H9 (cell line): ENCODE data around the gene RNU6-1. TPM values are rescaled to one million over a fixed set of nuclear protein-coding genes. Genes with fewer than 3 reads are reported as not detected.

Source experiments
- DNase-seq: peaks from one replicate; pipeline ENCODE4 v3.0.0-alpha.2; 2017
- H2AFZ ChIP-seq: one replicate; pipeline ENCODE4 v1.6.1; 2013; ENCODE audit warnings: mild to moderate bottlenecking, low read length, control low read depth, moderate library complexity
- H2AK5ac ChIP-seq: 2 replicates; pipeline ENCODE4 v1.6.1; 2013; ENCODE audit warnings: low read length, control low read depth, mixed read lengths; ENCODE audit not compliant: insufficient read length
- H2BK120ac ChIP-seq: one replicate; pipeline ENCODE4 v1.6.1; 2013; ENCODE audit warnings: low read depth, mild to moderate bottlenecking, low read length, control low read depth, inconsistent platforms; ENCODE audit not compliant: poor library complexity, severe bottlenecking
- H2BK12ac ChIP-seq: 2 replicates; pipeline ENCODE4 v1.6.1; 2013; ENCODE audit warnings: low read length, control low read depth, mixed read lengths, low read depth; ENCODE audit not compliant: insufficient read length
- H2BK15ac ChIP-seq: 2 replicates; pipeline ENCODE4 v1.6.1; 2013; ENCODE audit warnings: low read depth, low read length, control low read depth
- H2BK20ac ChIP-seq: one replicate; pipeline ENCODE4 v1.6.1; 2013; ENCODE audit warnings: low read depth, mild to moderate bottlenecking, low read length, control low read depth, inconsistent platforms; ENCODE audit not compliant: poor library complexity, severe bottlenecking
- H2BK5ac ChIP-seq: 2 replicates; pipeline ENCODE4 v1.6.1; 2013; ENCODE audit warnings: low read length, control low read depth, mixed read lengths; ENCODE audit not compliant: insufficient read length
- H3K14ac ChIP-seq: 2 replicates; pipeline ENCODE4 v1.6.1; 2013; ENCODE audit warnings: low read length, control low read depth; ENCODE audit not compliant: insufficient read depth
- H3K18ac ChIP-seq: 2 replicates; pipeline ENCODE4 v1.6.1; 2013; ENCODE audit warnings: low read depth, mild to moderate bottlenecking, mixed read lengths, low read length, control low read depth; ENCODE audit not compliant: insufficient read length
- H3K23ac ChIP-seq: 2 replicates; pipeline ENCODE4 v1.6.1; 2013; ENCODE audit warnings: low read length, control low read depth, mixed read lengths, low read depth; ENCODE audit not compliant: insufficient read length
- H3K23me2 ChIP-seq: 2 replicates; pipeline ENCODE4 v1.6.1; 2013; ENCODE audit warnings: low read depth, mild to moderate bottlenecking, mixed read lengths, low read length, control low read depth; ENCODE audit not compliant: insufficient read length, poor library complexity, severe bottlenecking
- H3K27ac ChIP-seq: 2 replicates; pipeline ENCODE4 v1.5.1; 2013; ENCODE audit warnings: low read length, control low read depth, mixed read lengths, low read depth; ENCODE audit not compliant: insufficient read length
- H3K27me3 ChIP-seq: 2 replicates; pipeline ENCODE4 v1.6.1; 2013; ENCODE audit warnings: low read length, control low read depth, inconsistent platforms; ENCODE audit not compliant: insufficient read depth
- H3K4ac ChIP-seq: 2 replicates; pipeline ENCODE4 v1.6.1; 2013; ENCODE audit warnings: low read depth, mild to moderate bottlenecking, control low read depth, inconsistent platforms, low read length, moderate library complexity
- H3K4me1 ChIP-seq: 2 replicates; pipeline ENCODE4 v1.6.1; 2013; ENCODE audit warnings: low read length, control low read depth, inconsistent platforms; ENCODE audit not compliant: insufficient read depth
- H3K4me2 ChIP-seq: 2 replicates; pipeline ENCODE4 v1.6.1; 2013; ENCODE audit warnings: low read length, control low read depth, mixed read lengths; ENCODE audit not compliant: insufficient read length, insufficient read depth
- H3K56ac ChIP-seq: 2 replicates; pipeline ENCODE4 v1.6.1; 2013; ENCODE audit warnings: low read depth, mild to moderate bottlenecking, mixed read lengths, low read length, control low read depth; ENCODE audit not compliant: insufficient read length
- H3K79me1 ChIP-seq: 2 replicates; pipeline ENCODE4 v1.6.1; 2013; ENCODE audit warnings: low read depth, mild to moderate bottlenecking, moderate library complexity, low read length, control low read depth, inconsistent platforms; ENCODE audit not compliant: insufficient read depth, poor library complexity, severe bottlenecking
- H3K79me2 ChIP-seq: 2 replicates; pipeline ENCODE4 v1.6.1; 2013; ENCODE audit warnings: low read length, control low read depth, inconsistent platforms; ENCODE audit not compliant: insufficient read depth
- H3K9ac ChIP-seq: 2 replicates; pipeline ENCODE4 v1.6.1; 2013; ENCODE audit warnings: low read length, control low read depth, mixed read lengths; ENCODE audit not compliant: insufficient read length; ENCODE audit errors: extremely low read depth
- H3K9me3 ChIP-seq: one replicate; pipeline ENCODE4 v1.6.1; 2013; ENCODE audit warnings: low read depth, low read length, inconsistent platforms; ENCODE audit not compliant: control insufficient read depth
- H3T11ph ChIP-seq: one replicate; pipeline ENCODE4 v1.6.1; 2013; ENCODE audit warnings: mild to moderate bottlenecking, low read length, control low read depth, inconsistent platforms
- H4K20me1 ChIP-seq: one replicate; pipeline ENCODE4 v1.6.1; 2013; ENCODE audit not compliant: control insufficient read depth, insufficient read length, insufficient read depth
- H4K5ac ChIP-seq: 2 replicates; pipeline ENCODE4 v1.6.1; 2013; ENCODE audit warnings: low read depth, mild to moderate bottlenecking, mixed read lengths, low read length, control low read depth; ENCODE audit not compliant: insufficient read length
- H4K8ac ChIP-seq: replicated peaks from 2 replicates; pipeline ENCODE4 v1.6.1; 2013; ENCODE audit warnings: low read length, control low read depth, mixed read lengths, low read depth; ENCODE audit not compliant: insufficient read length
- H4K91ac ChIP-seq: 2 replicates; pipeline ENCODE4 v1.6.1; 2013; ENCODE audit warnings: low read depth, mild to moderate bottlenecking, moderate library complexity, mixed read lengths, low read length, control low read depth; ENCODE audit not compliant: insufficient read length
- H3K27ac Mint-ChIP-seq, 3 experiments: 2 replicates in 2 of 3; 3 replicates in 1 of 3; pipeline ENCODE4 v1.8.0; 2020 to 2021; ENCODE audit warnings: mixed read lengths in 3 of 3, mild to moderate bottlenecking in 1 of 3, moderate library complexity in 1 of 3
- H3K27me3 Mint-ChIP-seq: 2 replicates; pipeline ENCODE4 v1.8.0; 2021; ENCODE audit warnings: low read depth, mild to moderate bottlenecking, moderate library complexity, mixed read lengths
- H3K36me3 Mint-ChIP-seq, 3 experiments: 2 replicates in 2 of 3; 3 replicates in 1 of 3; pipeline ENCODE4 v1.8.0; 2020 to 2021; ENCODE audit warnings: low read depth in 3 of 3, mixed read lengths in 3 of 3; ENCODE audit not compliant: insufficient read depth in 1 of 3
- H3K4me1 Mint-ChIP-seq, 2 experiments: 2 replicates each; pipeline ENCODE4 v1.8.0; 2020; ENCODE audit warnings: mixed read lengths in 2 of 2
- H3K4me3 Mint-ChIP-seq, 2 experiments: 2 replicates in 1 of 2; 3 replicates in 1 of 2; pipeline ENCODE4 v1.8.0; 2020 to 2021; ENCODE audit warnings: mild to moderate bottlenecking in 2 of 2, mixed read lengths in 2 of 2, moderate library complexity in 1 of 2
- H3K9me3 Mint-ChIP-seq, 2 experiments: 2 replicates in 1 of 2; 3 replicates in 1 of 2; pipeline ENCODE4 v1.8.0; 2020; ENCODE audit warnings: mild to moderate bottlenecking in 2 of 2, mixed read lengths in 2 of 2, moderate library complexity in 1 of 2
- WGBS: extraction: QIAGEN DNeasy Blood & Tissue Kit; methylation state at CpG from one replicate; pipeline ENCODE4 v1.1.7; 2013; ENCODE audit warnings: missing lambda C conversion rate, low lambda C conversion rate, mixed read lengths; ENCODE audit not compliant: insufficient read length; ENCODE audit errors: extremely low coverage; 5-methylcytosine and 5-hydroxymethylcytosine counted together
- total RNA-seq: library from RNA; stranded (reverse); gene quantifications from 2 replicates; pipeline ENCODE4 v1.2.1, GENCODE V29; 2021
- TF ChIP-seq, protein P1 (sequence below): fragments of 200-600 bp; sonication (generic); conservative IDR thresholded peaks from 3 replicates; pipeline ENCODE4 v1.8.0; 2021; ENCODE audit warnings: antibody characterized with exemption, mild to moderate bottlenecking

The RNU6-1 gene
- total RNA-seq, 1 experiment from 2014 or later = not detected

DNA sequence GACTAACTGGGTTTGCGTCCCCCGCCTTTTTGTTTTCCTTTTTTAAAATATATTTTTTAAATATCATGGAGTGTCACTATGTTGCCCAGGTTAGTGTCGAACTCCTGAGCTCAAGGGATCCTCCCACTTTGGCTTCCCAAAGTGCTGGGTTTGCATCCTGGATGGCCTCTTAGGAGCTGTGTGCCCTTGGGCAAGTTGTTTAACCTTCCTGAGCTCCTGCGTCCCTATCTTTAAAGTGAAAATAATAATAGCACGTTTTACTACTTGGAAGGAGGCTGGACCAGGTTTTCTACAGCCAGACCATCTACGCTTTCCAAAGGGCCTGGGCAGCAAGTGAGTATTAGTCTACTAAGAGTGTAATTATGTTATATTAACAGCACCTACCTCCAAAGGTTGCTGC, 44.2 kb upstream of the RNU6-1 start:
- no peak overlapping the region for H2BK12ac ChIP-seq
- H3K9me3 Mint-ChIP-seq = no peaks in the 10 kb centered on the region; a peak in 1 of 5 replicates
- H3K36me3 Mint-ChIP-seq = no peaks in the 10 kb centered on the region
- no peak overlapping the region for H4K5ac ChIP-seq
- no peak overlapping the region for H3K9ac ChIP-seq
- no peaks in the 10 kb centered on the region for H3K9me3 ChIP-seq
- H2BK5ac ChIP-seq = no peak overlapping the region
- no peak overlapping the region for H2BK15ac ChIP-seq
- H3K27ac Mint-ChIP-seq = no peak overlapping the region
- H4K8ac ChIP-seq = no peak overlapping the region
- H3K4ac ChIP-seq = no peak overlapping the region
- no peaks in the 10 kb centered on the region for H3K79me1 ChIP-seq
- H3K27me3 Mint-ChIP-seq = peaks cover 27% of the 10 kb centered on the region
- peak overlapping the region; percentile 54 for H3K4me2 ChIP-seq
- H2AK5ac ChIP-seq = no peak overlapping the region
- H2BK20ac ChIP-seq = no peak overlapping the region
- TF ChIP-seq, protein P1, sequence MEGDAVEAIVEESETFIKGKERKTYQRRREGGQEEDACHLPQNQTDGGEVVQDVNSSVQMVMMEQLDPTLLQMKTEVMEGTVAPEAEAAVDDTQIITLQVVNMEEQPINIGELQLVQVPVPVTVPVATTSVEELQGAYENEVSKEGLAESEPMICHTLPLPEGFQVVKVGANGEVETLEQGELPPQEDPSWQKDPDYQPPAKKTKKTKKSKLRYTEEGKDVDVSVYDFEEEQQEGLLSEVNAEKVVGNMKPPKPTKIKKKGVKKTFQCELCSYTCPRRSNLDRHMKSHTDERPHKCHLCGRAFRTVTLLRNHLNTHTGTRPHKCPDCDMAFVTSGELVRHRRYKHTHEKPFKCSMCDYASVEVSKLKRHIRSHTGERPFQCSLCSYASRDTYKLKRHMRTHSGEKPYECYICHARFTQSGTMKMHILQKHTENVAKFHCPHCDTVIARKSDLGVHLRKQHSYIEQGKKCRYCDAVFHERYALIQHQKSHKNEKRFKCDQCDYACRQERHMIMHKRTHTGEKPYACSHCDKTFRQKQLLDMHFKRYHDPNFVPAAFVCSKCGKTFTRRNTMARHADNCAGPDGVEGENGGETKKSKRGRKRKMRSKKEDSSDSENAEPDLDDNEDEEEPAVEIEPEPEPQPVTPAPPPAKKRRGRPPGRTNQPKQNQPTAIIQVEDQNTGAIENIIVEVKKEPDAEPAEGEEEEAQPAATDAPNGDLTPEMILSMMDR = no peak
- H3K27ac ChIP-seq = no peak overlapping the region
- H3K14ac ChIP-seq = no peak overlapping the region
- H4K91ac ChIP-seq = no peak overlapping the region
- WGBS = no CpG with 5 or more reads among the region's 6 CpGs
- no peak overlapping the region for H3T11ph ChIP-seq
- peaks cover 26 to 27% of the 10 kb centered on the region in 2 experiments for H3K4me1 Mint-ChIP-seq
- H2BK120ac ChIP-seq = no peak overlapping the region
- H3K56ac ChIP-seq = no peak overlapping the region
- no peak for DNase-seq
- no peaks in the 10 kb centered on the region; the same call in 1 of the 2 replicates for H3K4me1 ChIP-seq
- no peaks in the 10 kb centered on the region; the same call in 1 of the 2 replicates for H3K27me3 ChIP-seq
- H2AFZ ChIP-seq = no peak overlapping the region
- no peaks in the 10 kb centered on the region for H3K79me2 ChIP-seq
- H3K23ac ChIP-seq = no peak overlapping the region
- H3K18ac ChIP-seq = no peak overlapping the region
- peaks cover 5% of the 10 kb centered on the region for H3K23me2 ChIP-seq
- peak overlapping the region; percentile 68 to 74 for H3K4me3 Mint-ChIP-seq
- no peaks in the 10 kb centered on the region for H4K20me1 ChIP-seq
